ENCODE data around the gene SCYL1.
A peak's percentile ranks its signal among the peaks of the same experiment; 100 is the strongest.

Gene SCYL1

DNA sequence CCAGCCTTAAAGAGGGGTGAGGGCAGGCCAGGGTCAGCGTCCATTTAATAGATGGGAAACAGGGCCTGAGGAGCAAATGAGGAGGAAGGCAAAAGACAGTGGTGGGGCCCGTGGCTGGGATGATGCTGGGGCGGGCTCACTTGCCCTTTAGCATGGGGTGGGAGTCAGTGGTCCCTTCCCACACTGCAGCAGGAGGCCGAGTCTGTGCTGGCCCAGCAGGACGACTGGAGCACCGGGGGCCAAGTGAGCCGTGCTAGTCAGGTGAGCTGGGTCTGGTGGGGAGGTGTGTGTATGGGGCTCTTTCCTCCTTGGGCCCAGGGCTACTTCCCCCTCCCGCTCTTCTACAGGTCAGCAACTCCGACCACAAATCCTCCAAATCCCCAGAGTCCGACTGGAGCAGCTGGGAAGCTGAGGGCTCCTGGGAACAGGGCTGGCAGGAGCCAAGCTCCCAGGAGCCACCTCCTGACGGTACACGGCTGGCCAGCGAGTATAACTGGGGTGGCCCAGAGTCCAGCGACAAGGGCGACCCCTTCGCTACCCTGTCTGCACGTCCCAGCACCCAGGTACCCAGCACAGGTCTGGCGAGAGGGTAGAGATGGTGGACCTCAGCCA, 12.8 kb downstream of the SCYL1 start:
- no peak for DNase-seq

DNA sequence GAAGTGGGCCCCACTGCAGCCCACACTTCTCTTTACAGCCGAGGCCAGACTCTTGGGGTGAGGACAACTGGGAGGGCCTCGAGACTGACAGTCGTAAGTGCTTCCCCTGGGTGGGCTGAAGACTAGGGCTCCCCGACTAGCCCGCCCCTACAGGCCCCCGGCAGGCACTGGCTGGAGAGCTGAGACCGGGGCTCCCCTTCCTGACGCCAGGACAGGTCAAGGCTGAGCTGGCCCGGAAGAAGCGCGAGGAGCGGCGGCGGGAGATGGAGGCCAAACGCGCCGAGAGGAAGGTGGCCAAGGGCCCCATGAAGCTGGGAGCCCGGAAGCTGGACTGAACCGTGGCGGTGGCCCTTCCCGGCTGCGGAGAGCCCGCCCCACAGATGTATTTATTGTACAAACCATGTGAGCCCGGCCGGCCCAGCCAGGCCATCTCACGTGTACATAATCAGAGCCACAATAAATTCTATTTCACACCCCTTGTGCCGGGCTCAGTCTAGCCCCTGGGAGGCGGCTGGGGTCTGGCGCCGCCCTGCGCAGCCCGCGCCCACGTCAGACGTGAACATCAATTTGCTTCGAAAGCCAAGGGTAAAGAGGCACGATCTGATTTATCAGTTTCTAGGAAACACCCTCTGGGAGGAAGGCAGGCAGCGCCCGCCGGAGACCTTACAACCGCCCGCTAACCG, 13.5 kb downstream of the SCYL1 start:
- DNase-seq = no peak

DNA sequence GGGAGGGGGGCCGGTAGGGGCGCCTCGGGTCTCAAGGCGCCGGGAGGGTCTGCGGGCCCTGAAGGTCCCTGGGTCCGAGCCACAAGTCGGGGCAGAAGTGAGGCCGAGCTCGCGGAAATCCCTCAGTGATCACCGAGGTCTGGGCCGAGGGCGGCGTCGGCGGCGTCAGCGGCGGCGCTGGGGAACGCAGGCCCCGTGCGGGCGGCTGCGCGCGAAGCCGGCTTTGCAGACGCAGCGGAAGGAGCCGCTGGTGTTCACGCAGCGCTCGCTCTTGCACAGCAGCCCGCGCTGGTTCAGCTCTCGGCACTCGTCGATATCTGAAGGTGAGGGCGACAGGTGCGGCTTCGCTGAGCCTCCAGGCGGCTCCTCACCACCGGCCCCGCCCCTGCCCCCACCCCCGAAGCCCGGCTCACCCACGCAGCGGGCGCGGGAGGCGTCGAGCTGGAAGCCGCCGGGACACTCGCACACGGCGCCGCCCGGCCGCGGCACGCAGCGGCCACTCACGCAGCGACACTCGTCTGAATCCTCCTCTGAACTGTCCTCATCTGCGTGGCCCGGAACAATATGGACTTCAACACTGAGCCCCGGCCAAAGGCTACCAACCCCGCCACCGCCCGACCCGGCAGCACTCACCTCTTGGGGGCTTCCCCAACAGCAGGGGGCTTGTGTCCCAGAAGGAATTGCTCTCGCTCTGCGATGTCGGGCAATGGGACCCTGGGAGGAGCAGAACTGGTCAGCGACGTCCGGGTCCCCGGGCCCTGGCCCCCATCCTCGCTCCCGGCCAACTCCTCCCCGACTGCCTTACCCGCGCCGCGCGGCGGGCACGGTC, 14.2 kb downstream of the SCYL1 start:
- DNase-seq = no peak

DNA sequence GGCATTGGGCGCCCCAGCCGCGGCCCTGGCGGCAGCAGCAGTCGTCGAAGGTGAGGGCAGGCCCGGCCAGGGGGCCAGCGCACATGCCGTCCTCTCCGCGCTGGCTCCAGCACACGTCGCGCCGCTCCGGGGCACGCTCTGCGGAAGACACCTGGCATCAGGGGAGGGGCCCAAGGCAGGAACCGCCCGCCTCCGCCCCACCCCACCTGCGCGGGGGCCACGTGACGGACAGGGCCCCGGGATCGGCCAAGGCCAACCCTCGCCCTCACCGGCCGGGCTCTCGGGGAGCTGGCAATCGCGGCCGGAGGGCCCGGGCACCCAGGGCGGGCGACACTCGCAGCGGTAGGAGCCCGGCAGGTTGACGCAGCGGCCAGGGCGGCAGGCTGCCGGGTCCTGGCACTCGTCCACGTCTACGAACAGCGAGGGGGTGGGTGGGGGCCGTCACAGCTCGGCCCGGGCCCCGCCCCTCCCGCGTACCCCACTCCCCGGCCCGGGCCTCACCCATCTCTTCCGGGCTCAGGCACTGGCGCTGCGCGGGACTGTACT, 14.9 kb downstream of the SCYL1 start:
- no peak for DNase-seq

DNA sequence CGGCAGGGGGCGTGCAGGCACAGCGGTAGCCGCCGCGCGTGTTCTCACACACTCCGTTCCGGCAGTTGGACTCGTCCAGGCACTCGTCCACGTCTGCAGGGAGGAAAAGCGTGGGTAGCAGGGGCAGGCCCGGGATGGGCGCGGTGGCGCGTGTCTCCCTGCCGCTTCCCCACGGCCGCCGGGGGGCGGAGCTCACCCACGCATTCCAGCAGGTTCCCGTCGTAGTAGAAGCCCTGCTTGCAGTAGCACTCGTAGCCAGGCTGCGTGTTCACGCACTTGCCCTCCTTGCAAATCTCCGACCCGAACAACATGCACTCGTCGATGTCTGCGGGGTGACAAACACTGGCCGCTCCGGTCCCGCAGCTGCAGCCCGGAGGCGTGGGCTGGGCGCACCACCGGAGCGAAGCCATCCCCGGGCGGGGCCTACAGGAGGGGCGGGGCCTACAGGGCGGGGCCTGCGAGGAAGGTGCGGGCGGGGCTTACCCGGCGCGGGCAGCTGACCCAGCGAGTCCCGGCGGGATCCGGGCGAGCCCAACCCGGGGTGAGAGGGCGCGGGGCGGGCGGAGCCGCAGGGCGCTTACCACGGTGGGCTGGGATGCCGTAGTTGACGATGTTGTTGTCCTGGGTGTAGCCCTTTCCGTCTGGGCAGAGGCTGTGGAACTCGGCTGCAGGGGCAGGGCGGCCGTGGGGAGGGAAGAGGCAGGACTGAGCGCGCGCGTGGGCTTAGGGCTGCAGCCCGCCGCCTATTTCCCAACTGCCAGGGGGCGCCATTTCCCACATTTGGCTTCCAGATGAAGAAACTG, 15.6 kb downstream of the SCYL1 start:
- peak; percentile 81 for DNase-seq

DNA sequence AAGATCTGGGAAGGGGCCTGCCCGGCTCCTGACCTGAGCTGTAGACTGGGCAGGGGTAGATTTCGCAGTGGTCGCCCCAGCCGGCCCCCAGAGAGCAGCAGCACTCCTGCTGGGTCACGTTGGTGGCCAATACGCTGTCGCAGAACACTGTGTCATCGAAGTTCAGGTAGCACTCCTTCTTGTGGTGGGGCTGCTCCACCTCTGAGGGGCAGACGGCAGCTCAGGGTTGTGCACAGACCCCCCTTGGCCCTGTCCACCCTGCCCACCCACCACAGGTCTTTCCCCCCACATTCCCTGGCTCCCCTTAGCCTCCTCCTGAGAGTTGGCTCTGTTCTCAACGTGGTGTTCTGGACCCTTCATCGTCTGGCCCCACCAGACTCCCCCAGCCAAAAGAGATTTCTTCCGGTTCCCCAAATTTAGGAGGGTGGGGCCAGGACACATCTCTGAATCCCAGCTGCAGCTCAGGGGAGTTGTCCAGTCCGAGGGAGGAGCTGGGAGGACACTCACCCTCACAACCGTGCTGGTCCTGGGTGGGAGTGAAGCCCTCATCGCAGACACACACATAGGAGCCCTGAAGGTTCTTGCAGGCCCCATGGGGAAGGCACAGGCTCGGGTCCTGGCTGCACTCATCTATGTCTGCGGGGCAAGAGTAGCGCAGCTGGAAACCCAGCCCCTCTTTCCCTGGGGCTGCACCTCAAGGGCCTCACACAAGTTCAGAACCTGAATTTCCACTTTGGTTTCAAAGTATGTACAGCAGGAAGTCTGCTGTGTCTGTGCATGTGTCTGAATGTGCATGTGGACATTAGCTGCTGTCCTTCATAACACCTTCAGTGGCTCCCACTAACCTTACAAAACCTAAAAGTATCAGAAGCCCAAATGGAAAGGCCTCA, 16.5 kb downstream of the SCYL1 start:
- no peak for DNase-seq

DNA sequence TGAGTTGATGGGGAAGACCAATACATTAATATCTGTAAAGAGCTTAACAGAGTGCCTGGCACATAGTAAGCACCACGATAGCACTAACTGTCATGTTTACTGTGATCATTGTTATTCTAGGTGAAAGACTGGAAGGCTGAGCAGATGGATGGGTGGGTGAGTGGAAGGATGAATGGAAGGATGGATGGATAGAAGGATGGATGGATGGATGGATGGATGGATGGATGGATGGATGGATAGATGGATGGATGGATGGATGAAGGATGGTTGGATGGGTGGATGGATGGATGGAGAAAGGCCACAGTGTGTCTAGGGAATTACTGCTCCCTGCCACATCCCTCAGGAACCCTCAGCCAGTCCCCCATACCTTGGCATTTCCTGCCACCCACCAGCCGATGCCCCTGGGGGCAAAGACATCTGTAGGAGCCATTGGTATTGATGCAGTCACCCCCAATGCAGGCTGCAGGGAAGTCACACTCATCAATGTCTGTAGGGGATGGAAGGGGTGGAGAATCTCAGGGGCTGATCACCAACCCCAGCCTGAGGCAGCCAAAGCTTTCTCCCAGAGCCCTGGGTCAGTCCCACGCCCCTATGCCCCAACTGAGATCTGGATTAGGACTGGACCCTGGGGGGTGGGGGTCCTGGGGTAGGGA, 18.0 kb downstream of the SCYL1 start:
- no peak for DNase-seq

DNA sequence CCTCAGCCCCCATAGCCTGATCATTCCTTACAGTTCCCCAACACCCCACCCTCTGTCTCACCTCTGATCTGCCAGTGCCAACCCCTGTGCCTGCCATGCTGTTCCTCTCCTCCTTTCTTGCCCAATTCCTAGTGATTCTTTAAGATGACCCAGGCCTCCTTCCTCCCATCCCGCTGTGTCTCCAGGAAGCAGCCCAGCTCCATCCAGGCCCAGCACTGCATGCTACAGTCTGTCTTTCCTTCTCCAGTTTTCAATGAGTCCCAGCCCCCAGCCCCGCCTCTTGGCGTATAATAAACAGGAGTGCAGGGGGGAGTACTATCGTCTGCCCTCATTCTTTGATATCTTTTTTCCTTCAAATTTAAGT, 21.0 kb downstream of the SCYL1 start:
- DNase-seq = no peak

DNA sequence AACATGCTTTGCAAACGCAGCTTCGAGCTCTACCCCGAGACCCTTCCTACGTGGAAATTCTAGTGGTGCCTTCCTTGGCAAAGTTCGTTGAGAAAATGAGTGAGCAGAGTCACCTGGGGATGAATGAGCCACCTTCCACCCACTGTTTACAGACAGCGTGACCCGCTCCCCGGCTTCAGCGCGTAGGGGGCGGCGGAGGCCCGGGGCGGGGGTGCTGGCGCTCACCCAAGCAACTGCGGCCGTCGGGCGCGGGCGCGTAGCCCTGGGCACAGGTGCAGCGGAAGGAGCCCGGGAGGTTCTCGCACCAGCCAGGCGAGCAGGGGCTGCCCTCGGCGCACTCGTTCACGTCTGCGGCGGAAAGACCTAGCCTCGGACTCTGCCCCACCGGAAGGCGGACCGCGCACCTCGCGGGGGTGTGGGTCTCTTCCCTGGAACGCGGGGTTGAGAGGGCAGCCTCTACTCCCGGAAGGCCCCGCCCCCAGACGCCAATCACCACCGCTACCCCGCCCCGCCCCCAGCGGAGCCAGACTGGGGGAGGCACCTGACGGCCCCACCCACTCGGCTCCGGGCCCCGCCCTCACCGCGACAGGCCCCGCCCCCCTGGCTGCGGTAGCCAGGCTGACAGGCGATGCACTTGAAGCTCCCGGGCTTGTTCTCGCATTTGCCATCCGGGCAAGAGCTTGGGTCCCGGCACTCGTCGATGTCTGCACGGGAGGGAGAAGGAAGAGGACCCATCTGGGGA, 21.5 kb downstream of the SCYL1 start:
- peak; percentile 98 for DNase-seq

DNA sequence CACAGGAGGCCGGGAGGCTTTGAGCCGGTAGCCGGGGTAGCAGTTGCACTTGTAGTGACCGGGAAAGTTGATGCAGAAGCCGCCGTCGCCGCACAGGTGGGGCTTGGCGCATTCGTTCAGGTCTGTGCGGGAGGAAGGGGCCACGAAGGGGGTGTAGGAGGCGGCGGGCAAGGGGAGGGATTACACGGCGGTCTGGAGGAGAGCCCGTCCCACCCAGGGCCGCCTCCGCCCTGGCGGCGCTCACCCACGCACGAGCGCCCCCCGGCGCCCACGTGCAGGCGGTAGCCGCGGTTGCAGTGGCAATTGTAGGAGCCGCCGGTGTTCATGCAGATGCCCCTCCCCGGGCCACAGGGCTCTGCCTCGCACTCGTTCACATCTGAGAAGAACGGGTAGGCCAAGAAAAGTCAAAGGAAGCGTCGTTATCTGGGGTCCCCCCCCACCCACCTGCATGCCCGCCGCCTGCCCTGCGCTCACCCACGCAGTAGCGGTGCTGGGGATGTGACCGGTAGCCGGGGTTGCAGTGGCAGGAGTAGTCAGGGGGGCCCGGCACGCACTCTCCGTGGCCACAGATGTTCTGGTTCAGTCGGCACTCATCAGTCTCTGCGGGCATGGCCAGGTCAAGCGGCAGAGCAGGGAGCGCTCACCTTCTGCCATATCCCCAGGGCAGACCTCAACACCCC, 22.7 kb downstream of the SCYL1 start:
- DNase-seq = no peak

DNA sequence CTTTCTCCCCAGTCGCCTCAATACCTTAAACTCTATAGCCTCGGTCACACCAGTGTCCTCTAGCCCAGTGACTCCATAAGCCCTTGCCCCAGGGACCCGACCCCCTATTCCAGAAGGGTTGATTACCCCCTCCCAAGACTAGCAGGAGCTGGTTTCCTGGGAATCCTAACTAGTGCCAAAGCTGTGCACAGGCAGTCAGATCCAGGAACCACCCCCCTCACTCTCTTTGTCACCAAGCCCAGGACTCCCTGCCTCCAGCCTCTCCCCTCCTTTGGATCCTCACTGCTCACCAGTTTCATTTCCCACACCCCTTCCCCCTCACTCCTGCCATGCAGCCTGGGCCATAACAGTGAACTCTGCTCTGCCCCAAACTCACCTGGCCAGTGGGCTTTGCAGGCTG, 23.5 kb downstream of the SCYL1 start:
- DNase-seq = no peak

DNA sequence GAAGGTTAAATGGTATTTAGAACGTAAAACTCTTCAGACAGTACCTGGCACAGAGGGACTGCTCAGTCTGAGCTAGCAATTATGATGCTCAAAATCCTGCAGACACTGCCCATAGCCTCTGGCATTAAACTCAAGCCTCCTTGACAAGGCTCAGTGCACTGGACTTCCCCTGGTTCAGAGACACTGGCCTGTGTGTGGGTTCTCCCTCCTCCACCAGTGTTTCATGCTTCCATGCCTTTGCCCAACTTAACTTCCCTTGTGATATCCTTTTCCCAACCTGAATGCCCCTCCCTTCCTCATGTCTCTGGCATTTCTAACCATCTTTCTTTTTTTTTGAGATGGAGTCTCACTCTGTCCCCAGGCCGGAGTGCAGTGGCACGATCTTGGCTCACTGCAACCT, 24.2 kb downstream of the SCYL1 start:
- no peak for DNase-seq

DNA sequence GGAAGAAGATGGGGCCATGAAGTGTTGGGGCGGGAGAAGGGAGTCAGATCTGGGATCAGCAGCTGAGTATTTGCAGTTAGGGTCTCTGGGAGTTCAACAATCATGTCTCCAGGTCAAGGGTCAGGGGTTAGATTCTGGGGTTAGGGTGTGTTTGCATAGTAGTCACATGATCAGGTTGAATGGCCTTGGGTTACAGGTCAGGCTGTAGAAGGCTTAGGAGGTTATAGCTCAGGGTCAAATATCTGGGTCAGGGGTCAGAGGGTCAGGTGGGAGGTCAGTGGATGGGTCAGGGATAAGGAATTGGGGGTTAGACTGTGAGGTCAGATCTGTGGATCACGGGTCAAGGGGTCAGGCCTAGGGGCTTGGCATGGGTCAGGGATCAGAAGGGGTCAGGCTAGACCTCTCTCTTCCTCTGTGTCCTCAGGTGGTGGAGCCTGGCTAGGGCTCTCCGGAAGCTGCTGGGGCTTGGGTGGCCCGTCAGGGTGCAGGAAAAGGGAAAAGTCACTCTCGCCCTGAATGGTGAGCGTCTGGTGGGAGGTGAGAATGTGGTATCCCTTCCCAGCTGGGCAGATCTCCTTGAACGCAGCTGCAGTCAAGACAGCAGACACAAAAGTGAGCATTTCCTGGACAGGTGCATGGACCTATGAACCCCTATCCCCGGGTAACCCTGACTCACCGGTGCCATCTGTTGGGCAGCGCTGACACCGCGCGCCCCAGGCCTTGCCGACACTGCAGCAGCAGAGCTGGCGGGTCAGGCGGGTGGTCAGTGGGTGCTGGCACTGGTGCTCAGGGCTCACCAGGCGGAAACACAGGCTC, 26.9 kb downstream of the SCYL1 start:
- DNase-seq = peak; percentile 22

DNA sequence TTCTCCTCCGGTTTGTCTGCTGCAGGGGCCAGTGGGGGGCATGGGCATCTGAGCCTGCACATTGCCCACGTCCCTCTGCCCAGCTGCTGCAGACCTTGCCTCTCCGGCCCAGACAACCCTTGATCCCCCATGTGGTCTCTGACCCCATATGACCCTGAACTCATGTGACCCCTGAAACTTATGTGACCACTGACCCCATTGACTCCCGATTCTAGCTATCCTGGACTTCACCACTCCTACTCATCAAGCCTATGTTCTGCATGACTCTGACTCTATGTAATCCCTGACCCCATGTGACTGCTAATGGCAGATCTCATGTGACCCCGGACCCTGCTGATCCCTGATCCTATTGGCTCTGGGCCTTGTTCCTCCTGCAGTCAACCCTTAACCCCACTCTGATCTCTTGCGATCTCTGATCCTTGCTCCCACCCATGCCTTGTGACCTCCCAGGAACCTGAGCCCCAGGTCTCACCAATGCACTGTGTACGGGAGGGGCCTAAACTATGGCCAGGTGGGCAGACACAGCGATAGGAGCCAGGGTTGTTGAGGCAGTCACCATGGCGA, 27.6 kb downstream of the SCYL1 start:
- DNase-seq = no peak

DNA sequence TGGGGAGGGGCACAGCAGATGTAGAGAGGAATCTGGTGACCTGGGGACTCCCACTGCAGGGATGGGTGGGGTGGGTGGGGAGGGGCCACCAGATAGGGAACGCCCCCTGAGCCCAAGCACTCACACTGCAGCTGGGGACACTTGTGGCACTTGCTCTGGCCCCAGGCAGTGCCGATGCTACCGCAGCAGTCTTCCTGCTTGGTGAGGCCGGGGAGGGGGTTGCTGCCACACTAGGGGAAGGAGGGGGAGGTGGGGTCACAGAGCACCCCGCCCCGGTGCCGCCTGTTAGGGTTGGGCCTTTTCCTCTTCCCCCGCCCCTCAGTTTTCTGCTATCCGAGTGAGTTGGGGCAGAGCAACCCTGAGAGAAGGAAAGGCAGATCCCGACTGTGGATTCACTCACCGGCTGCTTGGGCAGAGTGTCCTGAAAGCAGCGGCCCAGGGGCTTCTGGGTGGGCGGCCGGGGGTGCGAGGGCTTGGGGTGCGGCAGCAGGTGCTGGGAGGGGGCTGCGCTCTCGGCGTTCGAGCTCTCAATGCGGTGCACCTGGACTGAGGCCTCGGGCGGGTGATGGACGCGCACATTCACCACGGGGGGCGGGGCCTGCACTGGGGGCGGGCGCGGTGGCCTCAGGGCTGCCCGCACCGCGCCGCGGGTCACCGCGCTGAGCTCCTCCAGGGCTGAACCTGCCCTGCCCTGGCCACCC, 28.6 kb downstream of the SCYL1 start:
- peak; percentile 67 for DNase-seq

DNA sequence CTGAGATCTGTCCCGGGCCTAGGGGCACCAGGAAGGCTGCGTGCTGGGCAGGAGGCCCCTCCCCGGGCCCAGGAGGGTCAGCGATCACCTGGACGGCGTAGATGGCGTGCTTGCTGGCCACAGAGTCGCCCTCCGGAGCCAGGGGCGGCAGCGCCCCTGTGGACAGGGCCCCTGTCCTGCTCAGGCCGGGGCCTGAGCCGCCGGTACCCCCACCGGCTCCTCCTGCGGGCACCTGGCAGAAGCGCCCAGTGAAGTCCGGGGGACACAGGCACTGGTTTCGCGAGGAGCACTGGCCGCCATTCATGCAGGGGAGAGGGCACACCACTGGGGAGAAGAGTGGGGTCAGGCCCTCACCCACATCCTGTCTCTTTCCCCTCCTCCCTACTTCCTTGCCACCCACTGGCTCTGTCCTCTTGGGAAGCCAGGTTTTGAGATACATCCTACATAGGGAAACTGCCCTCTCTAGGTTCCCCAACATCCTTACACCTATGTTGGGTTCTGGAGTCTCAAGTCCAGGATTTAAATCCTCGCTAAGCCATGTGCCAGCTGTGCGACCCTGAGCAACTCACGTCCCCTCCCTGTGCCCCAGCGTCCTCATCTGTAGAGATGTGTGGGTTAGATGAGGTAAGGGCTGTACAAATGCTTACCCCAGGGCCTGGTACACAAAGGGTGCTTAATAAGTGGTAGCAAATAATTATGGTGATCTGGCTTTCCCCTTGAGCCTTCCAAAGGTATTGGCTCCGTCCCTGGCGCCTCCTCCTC, 29.4 kb downstream of the SCYL1 start:
- no peak for DNase-seq

DNA sequence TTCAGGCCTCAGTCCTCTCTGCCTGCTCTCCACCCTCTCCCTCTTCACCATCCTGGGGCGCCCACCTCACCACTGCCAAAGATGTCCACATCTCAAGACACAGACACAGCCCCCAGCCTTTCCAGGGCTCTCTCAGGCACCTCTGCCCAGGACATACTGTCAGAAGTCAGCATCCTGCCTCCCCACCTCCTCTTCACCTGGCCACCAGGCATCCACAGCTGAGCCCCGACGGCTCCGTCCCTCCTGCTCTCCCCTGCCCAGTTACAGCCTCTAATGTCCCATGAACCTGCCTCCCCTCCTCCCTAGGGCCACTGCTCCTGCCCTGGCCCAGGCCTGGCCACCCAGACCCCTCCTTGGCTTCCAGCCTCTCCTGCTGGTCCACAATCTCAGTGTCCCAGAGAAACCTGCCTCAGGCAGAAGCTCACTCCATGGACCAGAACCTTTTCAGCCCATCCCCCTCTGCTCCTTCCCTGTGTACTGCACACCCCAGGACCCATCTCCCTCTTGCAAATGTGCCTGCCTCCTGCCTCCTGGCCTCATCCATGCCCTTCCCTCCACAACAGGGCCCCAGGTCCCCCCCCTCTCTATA, 30.1 kb downstream of the SCYL1 start:
- no peak for DNase-seq
